ENCODE results near the gene BUB3. TPM values are rescaled to one million over a fixed set of nuclear protein-coding genes. Genes with fewer than 3 reads are reported as not detected.

BUB3 gene
- polyA plus RNA-seq, 2 of the 4 experiments (the other 2 are of a cell fraction) = 216 to 229 TPM

GRCh38 chr10:123144697-123145541 lies 9.3 kb upstream of the BUB3 start:
- WGBS (ENCODE audit: missing lambda C conversion rate) = 51% methylated on average over 29 of the region's 29 CpGs
- H3K9me3 ChIP-seq = no peaks in the 10 kb centered on the region
- no peak overlapping the region for H3K27ac ChIP-seq
- H3K4me3 ChIP-seq = no peak overlapping the region
- ATAC-seq (peak; percentile 35 to 51; a peak in 4 of 6 replicates), DNase-seq (ENCODE audit: low read depth in 1 of 2, low spot score in 1 of 2) (no peak), FAIRE-seq (no peak)
- POLR2A ChIA-PET = no interaction called here
- peaks cover 11% of the 10 kb centered on the region; the same call in 2 of the 3 replicates for H3K4me1 ChIP-seq
- CTCF ChIA-PET = interaction anchor here (0.6 to 9.4 kb wide), 14 partner anchors 9 to 824 kb away, joined by 3 to 64 read pairs (median 3); partner anchors contain the start of gene BUB3
- H3K4me2 ChIP-seq = no peak overlapping the region
- TF ChIP-seq PBX3 (IDR thresholded peaks at IDR 0.05) = no peak
- TF ChIP-seq HOXB13 (CRISPR knock-in tag; IDR thresholded peaks at IDR 0.05; ENCODE audit: low read depth) = no peak
- no peak for TF ChIP-seq TFCP2L1 (CRISPR knock-in tag; IDR thresholded peaks at IDR 0.05)
- no peak for TF ChIP-seq FOSL2 (IDR thresholded peaks at IDR 0.05)
- TF ChIP-seq FOSL2 (CRISPR knock-in tag; IDR thresholded peaks at IDR 0.05) = no peak
- no peak for TF ChIP-seq CHD2 (IDR thresholded peaks at IDR 0.05; ENCODE audit: low read length, partially characterized antibody)
- peak; percentile 40 for TF ChIP-seq SMC3 (IDR thresholded peaks at IDR 0.05)
- no peak for TF ChIP-seq EHMT2 (IDR thresholded peaks at IDR 0.05; ENCODE audit: low read depth)
- no peak for TF ChIP-seq HDAC2 (IDR thresholded peaks at IDR 0.05)

- POLR2A ChIA-PET = interaction anchor here (0.7 kb wide), 1 partner anchor 9 kb away, joined by 5 read pairs; the partner anchor contains the start of gene BUB3
- CTCF ChIA-PET = interaction anchor here (0.9 to 9.4 kb wide), 8 partner anchors 8 to 413 kb away, joined by 3 to 64 read pairs (median 4); partner anchors contain the start of gene BUB3
- no peaks in the 10 kb centered on the region for H3K9me3 ChIP-seq
- FAIRE-seq = no peak
- H3K4me3 ChIP-seq = no peak overlapping the region
- no peak for DNase-seq (ENCODE audit: low read depth in 1 of 2, low spot score in 1 of 2)
- no peak overlapping the region for H3K4me2 ChIP-seq
- no peak overlapping the region for H3K27ac ChIP-seq
- no peak for ATAC-seq
- H3K4me1 ChIP-seq = peaks cover 6% of the 10 kb centered on the region; the same call in 2 of the 3 replicates
- TF ChIP-seq BCL3 (IDR thresholded peaks at IDR 0.05) (no peak), SMC3 (IDR thresholded peaks at IDR 0.05) (no peak), JUN (IDR thresholded peaks at IDR 0.05) (no peak), SREBF2 (IDR thresholded peaks at IDR 0.05) (no peak), KDM1A (IDR thresholded peaks at IDR 0.05; ENCODE audit: low read depth) (no peak), ELK1 (IDR thresholded peaks at IDR 0.05; ENCODE audit: low read depth, low read length) (no peak), FOXS1 (CRISPR knock-in tag; IDR thresholded peaks at IDR 0.05) (no peak)
- WGBS (ENCODE audit: missing lambda C conversion rate) = 66% methylated on average over 10 of the region's 14 CpGs
Observed at GRCh38 chr10:123145542-123146012, 8.6 kb upstream of the BUB3 start.

- WGBS (ENCODE audit: missing lambda C conversion rate) = 91% methylated on average over 56 of the region's 59 CpGs
- DNase-seq (ENCODE audit: low read depth in 1 of 2, low spot score in 1 of 2) (no peak), ATAC-seq (no peak), FAIRE-seq (no peak)
- H3K4me2 ChIP-seq = no peak overlapping the region
- H3K27ac ChIP-seq = no peak overlapping the region
- TF ChIP-seq GATA3 (IDR thresholded peaks at IDR 0.05; ENCODE audit: borderline replicate concordance) (no peak), PBX3 (IDR thresholded peaks at IDR 0.05) (no peak)
- ChIA-PET CTCF (interaction anchor here (1.0 to 9.4 kb wide), 5 partner anchors 13 to 413 kb away, joined by 3 to 64 read pairs (median 3); no protein-coding TSS in a partner anchor), POLR2A (interaction anchor here (0.7 kb wide), 1 partner anchor 8 kb away, joined by 5 read pairs; the partner anchor contains the start of gene BUB3)
- H3K4me3 ChIP-seq = no peak overlapping the region
- H3K4me1 ChIP-seq = peaks cover 4% of the 10 kb centered on the region; the same call in 2 of the 3 replicates
- no peaks in the 10 kb centered on the region for H3K9me3 ChIP-seq
Observed at GRCh38 chr10:123146013-123146893, 7.9 kb upstream of the BUB3 start.
